SH-SY5Y (cell line): ENCODE results near the gene ATP5F1B.

ENCODE experiments used
- GATA2 ChIP-seq: IDR thresholded peaks from 2 replicates; pipeline ENCODE4 v1.6.1; 2011; ENCODE audit warnings: mild to moderate bottlenecking, low read depth, low read length
- GATA3 ChIP-seq: IDR thresholded peaks from 2 replicates; pipeline ENCODE4 v1.6.1; 2011; ENCODE audit warnings: low read depth, mild to moderate bottlenecking, low read length, moderate library complexity

Gene ATP5F1B

DNA sequence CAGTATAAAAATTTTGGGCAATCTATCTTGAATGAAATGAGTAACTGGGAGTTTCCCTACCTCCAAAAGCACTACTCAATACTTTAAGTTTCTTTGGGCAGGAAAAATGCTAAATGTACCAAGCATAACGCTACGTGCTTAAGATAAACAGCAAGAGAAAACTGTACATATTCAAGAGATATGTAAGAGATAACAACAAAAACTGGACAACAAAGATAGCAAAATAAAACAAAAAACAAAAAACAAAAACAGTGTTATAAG lies 22.3 kb upstream of the ATP5F1B start:
- TF ChIP-seq GATA2 = no peak
- TF ChIP-seq GATA3 = no peak

DNA sequence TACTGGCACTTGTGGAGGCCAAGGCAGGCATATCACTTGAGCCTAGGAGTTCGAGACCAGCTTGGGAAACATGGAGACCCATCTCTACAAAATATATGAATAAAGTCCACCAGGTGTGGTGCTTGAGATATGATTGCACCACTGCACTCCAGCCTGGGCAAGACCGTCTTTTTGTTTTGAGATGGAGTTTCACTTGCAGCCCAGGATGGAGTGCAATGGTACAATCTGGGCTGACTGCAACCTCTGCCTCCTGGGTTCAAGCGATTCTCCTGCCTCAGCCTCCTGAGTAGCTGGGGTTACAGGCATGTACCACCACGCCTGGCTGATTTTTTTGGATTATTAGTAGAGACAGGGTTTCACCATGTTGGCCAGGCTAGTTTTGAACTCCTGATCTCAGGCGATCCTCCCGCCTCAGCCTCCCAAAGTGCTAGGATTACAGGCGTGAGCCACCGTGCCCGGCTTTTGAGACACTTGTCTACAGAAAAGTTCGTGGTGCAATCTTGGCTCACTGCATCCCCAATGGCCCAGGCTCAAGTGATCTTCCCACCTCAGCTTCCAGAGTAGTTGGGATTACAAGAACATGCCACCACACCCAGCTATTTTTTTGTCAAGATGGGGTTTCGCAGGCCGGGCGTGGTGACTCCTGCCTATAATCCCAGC lies 16.3 kb upstream of the ATP5F1B start:
- TF ChIP-seq GATA2 (no peak), GATA3 (no peak)

DNA sequence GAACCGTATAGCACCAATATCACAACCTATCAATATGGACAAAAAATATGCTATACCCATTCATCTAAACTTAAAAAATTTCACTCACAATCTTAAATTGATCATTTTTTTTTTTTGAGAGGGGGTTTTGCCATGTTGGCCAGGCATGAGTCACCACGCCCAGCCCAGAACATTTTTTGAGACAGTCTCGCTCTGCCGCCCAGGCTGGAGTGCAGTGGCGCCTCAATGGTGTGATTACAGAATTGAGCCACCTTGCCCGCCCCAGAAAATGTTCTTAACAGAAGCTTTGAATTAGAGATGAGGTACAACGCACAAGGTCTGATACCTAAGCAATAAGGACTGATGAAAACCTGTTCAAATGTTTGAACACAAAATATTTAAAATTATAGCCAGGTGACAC lies 15.8 kb upstream of the ATP5F1B start:
- TF ChIP-seq GATA2 (no peak), GATA3 (no peak)

DNA sequence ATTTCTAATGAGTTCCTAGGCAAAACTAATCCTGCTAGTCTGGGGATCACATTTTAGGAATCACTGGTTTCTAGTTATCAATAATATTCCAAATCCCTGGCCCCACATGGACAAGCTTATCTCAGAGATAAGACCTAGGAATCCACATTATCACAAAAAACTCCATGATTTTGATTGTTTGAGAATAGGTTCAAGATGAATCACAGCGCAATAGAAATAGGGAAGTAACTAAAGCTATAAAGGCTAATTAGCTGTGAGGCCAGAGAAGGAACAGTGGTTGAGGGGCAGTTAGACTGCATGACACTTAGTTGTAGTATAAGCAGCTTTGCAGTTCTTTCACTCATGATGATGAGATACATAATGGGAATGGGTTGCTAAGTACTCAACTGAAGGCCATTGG lies 13.1 kb upstream of the ATP5F1B start:
- no peak for TF ChIP-seq GATA2
- TF ChIP-seq GATA3 = no peak

DNA sequence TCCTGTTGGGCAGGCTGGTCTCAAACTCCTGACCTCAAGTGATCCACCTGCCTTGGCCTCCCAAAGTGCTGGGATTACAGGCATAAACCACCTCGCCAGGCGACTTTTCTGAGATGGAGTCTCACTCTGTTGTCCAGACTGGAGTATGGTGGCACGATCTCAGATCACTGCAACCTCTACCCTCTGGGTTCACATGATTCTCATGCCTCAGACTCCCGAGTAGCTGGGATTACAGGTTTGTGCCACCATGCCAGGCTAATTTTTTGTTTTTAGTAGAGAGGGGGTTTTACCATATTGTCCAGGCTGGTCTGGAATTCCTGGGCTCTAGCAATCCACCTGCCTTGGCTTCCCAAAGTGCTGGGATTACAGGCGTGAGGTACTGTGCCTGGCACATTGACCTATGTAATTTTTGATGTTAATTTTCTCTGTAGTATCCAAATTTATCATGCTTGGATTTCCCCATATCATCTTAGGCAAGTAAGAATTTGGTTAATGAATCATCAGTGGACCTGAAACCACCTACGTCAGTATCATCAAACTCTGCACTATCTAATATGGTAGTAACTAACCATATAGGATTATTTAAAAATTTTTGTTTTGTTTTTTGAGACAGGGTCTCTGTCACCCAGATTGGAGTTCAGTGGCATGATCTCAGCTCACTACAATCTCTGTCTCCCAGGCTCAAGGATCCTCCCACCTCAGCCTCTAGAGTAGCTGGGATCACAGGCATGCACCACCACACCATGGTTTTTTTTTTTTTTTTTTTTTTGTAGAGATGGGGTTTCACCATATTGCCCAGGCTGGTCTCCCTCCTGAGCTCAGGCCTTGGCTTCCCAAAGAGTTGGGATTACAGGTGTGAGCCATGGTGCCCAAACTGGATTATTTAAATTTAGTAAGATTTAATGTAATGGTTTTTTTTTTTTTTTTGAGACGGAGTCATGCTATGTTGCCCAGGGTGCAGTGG lies 11.9 kb upstream of the ATP5F1B start:
- TF ChIP-seq GATA3 (no peak), GATA2 (no peak)

DNA sequence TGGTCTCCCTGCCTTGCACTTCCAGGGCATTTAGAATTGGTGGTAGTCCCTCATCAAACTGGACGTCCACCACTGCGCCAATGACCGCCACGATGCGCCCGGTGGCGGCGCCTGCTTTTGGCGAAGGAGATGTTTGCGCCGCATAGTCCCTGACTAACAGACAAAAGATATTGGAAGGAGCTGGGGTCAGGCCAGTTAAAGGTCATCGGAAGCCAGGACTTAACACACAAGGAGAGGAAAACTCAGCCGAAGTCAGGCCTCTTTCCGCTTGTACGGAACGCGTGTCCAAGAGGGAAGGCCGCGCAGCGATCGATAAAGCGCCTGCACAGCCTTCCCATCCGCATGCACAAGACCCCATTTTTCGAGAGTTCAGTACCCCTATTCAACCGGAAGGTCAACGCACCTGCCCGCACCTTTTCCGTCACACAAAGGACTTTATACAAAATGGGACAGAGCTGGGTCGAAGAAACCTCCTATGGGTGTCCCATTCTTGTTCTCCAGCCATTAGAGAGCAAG lies 525 bp downstream of the ATP5F1B start:
- TF ChIP-seq GATA2 (no peak), GATA3 (no peak)

DNA sequence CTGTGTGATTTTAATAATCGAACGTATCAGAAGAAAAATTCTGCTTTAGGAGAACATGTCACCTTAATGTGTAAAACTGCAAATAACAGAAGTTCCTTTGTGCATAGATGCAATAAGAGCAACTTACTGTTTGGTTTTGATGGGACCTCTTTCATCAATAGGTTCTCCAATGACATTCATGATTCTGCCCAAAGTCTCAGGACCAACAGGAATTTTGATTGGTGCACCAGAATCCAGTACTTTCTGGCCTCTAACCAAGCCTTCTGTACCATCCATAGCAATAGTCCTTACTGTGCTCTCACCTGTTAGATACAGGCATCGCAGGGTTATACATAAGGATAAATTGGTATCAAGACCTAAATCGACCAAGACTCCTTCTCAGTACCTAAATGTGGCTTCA lies 1.1 kb downstream of the ATP5F1B start:
- TF ChIP-seq GATA3 = no peak
- TF ChIP-seq GATA2 = no peak

DNA sequence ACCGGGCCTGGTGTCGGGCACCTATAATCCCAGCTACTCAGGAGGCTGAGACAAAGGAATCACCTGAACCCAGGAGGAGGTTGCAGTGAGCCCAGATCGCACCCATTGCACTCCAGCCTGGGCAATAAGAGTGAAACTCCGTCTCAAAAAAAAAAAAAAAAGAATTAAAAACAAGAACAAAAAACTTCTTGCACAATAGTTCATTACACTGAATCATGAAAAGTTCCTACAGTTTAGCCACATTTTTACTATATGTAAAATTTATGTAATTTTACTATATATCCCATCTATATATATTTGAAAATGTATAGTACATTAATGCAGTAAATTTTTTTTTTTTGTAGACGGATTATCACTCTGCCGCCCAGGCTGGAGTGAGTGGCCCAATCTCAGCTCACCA lies 4.6 kb downstream of the ATP5F1B start:
- no peak for TF ChIP-seq GATA2
- TF ChIP-seq GATA3 = no peak

DNA sequence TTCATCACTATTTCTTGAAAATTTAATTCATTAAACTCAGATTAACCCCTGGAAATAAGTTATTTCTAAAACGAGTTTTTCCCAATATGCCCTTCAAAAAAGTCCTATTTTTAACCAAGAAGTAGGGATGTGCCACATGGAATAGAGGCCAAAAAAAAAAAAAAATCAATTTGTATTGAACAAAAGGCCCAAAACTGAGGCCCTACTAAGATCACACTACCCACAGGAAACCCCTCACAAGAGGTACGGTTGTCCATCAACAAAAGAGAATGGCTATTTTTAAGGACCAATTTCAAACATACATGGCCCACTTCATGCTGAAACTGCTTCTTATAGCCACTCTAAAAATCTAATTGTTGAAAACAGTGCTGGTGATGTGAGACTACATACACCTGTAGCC lies 8.2 kb downstream of the ATP5F1B start:
- TF ChIP-seq GATA2 (no peak), GATA3 (no peak)

DNA sequence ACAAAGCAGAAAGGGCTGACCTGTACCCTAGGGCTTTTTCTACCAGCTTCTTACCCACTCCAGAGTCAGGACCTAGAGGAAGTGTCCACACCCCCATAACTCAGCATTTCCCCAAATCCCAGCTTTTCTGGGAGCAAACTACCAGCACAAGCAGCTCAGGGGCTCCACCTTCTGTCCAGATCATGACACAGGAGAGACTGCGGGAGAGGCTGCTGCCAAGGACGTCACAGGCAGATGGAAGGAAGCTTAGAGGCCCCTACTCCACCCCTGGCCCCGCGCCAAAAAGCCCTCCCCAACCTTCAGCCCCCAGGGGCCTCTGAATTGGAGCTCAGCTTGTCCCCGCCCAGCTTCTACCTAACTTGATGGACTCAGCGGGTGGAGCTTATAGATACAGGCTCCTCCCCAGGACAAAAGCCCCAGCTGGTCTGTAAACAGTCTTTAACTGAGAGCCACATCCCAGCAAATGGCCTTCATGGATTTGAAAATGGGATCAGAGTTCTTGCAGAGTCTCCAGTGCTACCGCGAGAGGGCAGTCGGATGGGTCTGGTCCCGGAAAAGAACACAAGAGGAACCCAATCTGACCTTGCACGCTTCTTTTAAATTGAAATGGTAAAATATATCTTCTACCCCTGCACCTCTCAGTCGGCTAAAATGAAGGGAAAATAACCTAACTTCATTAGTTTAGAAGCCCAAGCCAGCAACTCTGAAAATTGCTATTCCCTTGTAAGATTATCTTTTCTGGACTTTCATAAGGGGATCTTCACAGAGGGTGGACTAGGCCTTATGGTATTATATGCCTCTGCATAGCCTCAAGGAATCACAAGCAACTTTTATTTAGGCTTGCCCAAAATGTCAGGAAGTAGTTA lies 8.9 kb downstream of the ATP5F1B start:
- TF ChIP-seq GATA2 (no peak), GATA3 (no peak)

DNA sequence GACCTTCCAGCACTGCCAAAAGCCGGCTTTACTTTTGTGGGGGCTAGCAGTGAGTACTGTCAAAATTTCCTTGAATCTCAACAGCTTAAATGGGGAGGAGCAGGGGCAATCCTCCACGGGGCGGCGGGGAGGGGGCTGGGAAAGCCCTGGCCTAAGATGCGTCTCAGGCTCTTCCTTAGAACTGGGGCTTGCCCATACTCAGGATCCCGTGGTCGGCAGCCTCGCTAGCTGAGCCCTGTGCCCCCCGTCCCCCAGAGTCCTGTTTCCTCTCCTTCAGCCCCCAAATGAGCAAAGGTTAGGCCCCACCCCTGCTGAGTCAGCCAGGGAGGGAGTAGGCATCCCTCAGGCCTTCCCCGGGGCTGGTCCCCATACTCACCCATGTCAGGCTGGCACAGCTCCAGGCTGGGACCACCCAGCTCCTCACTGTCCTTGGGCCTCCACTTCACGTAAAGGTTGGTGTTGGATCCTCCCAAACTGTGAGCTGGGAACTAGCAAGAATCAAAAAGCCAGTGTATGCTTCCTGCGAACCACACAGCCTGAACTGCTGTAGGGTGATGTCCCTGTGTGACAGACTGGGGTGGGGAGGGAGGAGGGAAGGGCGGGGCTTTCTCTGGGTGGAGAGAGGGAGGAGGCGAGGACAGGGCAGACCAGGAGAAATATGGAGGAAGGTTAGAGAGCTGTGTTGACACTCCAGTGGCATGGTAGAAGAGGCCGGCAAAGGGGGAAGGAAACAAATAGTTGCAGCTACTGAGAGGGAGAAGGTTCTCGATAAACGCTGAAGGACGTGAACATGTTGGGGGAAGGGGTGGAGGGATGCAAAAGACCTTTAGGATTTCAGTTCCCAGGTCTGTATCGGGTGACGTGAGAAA lies 9.7 kb downstream of the ATP5F1B start:
- no peak for TF ChIP-seq GATA2
- no peak for TF ChIP-seq GATA3

DNA sequence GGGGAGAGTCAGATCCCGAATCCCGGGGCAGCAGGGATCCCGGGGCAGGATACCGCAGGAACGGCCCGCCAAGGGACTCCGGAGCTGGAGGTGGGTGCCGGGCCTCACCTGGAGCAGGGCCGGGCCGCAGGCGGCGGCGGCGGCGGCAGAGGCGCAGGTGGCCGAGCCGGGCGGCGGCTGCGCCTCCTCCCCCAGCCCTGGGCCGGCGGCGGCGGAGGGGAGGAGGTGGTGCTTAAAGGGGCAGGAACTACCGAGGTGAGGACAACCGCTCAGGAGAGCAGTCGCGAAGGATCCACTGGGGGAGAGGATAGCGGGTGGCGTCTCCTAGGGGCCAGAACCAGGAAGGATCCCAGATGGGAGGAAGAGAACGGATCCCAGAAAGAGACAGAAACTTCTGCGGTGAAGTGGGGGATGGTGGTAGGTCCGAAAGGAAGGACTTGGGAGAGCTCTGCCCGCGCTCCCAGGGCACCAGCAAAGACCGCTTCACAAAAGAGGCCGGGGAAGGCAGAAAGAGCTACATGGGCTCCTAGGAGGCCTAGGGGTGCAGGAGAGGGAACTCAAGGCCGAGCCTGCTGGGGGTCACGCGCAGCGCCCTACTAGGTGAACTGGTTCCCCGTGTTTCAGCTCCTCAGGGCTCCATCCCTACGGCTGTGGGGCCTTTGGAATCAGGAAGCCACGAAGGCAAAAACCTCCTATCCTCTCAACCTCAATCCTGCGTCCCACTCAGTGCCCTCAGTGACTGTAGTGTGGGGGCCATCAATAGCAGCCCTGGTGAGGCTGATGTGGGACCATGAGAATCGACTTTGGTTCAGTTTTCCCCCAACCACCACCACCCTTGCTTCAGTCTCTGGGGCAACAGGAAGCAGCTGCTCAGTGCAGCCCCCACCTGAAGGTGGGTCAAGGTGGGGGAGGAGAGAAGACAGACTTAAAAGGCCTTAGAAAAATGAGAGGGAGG lies 10.7 kb downstream of the ATP5F1B start:
- TF ChIP-seq GATA3 = no peak
- TF ChIP-seq GATA2 = no peak
